Stomach (tissue), 4 donors: ENCODE data around the gene ANKRD6.

Experiments
- CTCF ChIP-seq, 7 experiments: fragments of 450-650 bp in 4 of 7; fragments of 200-600 bp in 3 of 7; sonication (generic) in 3 of 7; IDR thresholded peaks; one replicate each; pipeline ENCODE4 v1.5.1; 2016 to 2019; ENCODE audit warnings: antibody characterized with exemption in 7 of 7, control low read depth in 2 of 7, mild to moderate bottlenecking in 1 of 7
- POLR2A ChIP-seq, 4 donors: fragments of 450-650 bp; IDR thresholded peaks; one replicate each; pipeline ENCODE4 v1.6.1; 2016; ENCODE audit warnings: antibody characterized with exemption in 4 of 4, control low read depth in 2 of 4, mild to moderate bottlenecking in 1 of 4, moderate library complexity in 1 of 4
- POLR2AphosphoS5 ChIP-seq, 3 donors: sonication (generic); formaldehyde crosslinking; IDR thresholded peaks; one replicate each; pipeline ENCODE4 v1.6.1; 2016; ENCODE audit warnings: antibody characterized with exemption in 3 of 3

- no peak for TF ChIP-seq POLR2A (IDR thresholded peaks at IDR 0.05)
- TF ChIP-seq CTCF (IDR thresholded peaks at IDR 0.05): no peak
- no peak for TF ChIP-seq POLR2AphosphoS5 (IDR thresholded peaks at IDR 0.05)
These were observed 17.8 kb upstream of the ANKRD6 start for GRCh38 chr6:89415185-89415584.
